Muscle of back (tissue), 11 donors: ENCODE results near the gene RBFOX2. TPM values are rescaled to one million over a fixed set of nuclear protein-coding genes. Genes with fewer than 3 reads are reported as not detected.
"Not testable (repeated sequence)": the region's sequence is repeated elsewhere in the genome, so short reads cannot be mapped to it uniquely, and the experiment has no call there.

Experiments
- DNase-seq, 3 donors: peaks; one replicate each; pipeline versions ENCODE4 v3.0.0 to v3.0.0-alpha.2; 2013
- polyA plus RNA-seq, 10 donors: library from polyadenylated mRNA; unstranded; fragments of 120-200 nt; gene quantifications; one replicate each; pipeline ENCODE4 v1.2.1, GENCODE V29; 2013; ENCODE audit not compliant: insufficient read length in 10 of 10

RBFOX2 gene
- polyA plus RNA-seq, 10 donors = 159 to 231 (median 186) TPM

- DNase-seq = peak in 1 of 3 donors; percentile 19
These were observed 20.5 kb upstream of the RBFOX2 start for GRCh38 chr22:36048911-36049677.

GRCh38 chr22:36044517-36044916, 15.9 kb upstream of the RBFOX2 start:
- not testable (repeated sequence) for DNase-seq

- no peak for DNase-seq
These were observed 13.6 kb upstream of the RBFOX2 start for GRCh38 chr22:36042240-36042639.

GRCh38 chr22:36039125-36039524, 10.5 kb upstream of the RBFOX2 start:
- DNase-seq = no peak

GRCh38 chr22:36037102-36037758, 8.6 kb upstream of the RBFOX2 start:
- no peak for DNase-seq

GRCh38 chr22:36036167-36036624, 7.6 kb upstream of the RBFOX2 start:
- DNase-seq = no peak

- DNase-seq = no peak
These were observed 4.0 kb upstream of the RBFOX2 start for GRCh38 chr22:36032611-36033010.

GRCh38 chr22:36029406-36029755, 757 bp upstream of the RBFOX2 start:
- DNase-seq = no peak

GRCh38 chr22:36027935-36028645, 534 bp downstream of the RBFOX2 start:
- DNase-seq = peak in 1 of 3 donors; percentile 75

- DNase-seq = no peak
These were observed 1.1 kb downstream of the RBFOX2 start for GRCh38 chr22:36027579-36027934.

- peak in 2 of 3 donors; percentile 49 to 72 for DNase-seq
These were observed 1.9 kb downstream of the RBFOX2 start for GRCh38 chr22:36026741-36027140.

- DNase-seq = no peak
These were observed 5.9 kb downstream of the RBFOX2 start for GRCh38 chr22:36022697-36023096.

- peak in 2 of 3 donors; percentile 40 to 52 for DNase-seq
These were observed 6.5 kb downstream of the RBFOX2 start for GRCh38 chr22:36022162-36022561.

- DNase-seq = no peak
These were observed 6.9 kb downstream of the RBFOX2 start for GRCh38 chr22:36021606-36022153.

- DNase-seq = not testable (repeated sequence)
These were observed 7.8 kb downstream of the RBFOX2 start for GRCh38 chr22:36020865-36021264.

- DNase-seq = peak in 1 of 3 donors; percentile 40
These were observed 11.0 kb downstream of the RBFOX2 start for GRCh38 chr22:36017651-36018091.

- no peak for DNase-seq
These were observed 11.9 kb downstream of the RBFOX2 start for GRCh38 chr22:36016684-36017083.

- DNase-seq = no peak
These were observed 12.7 kb downstream of the RBFOX2 start for GRCh38 chr22:36015811-36016529.

- no peak for DNase-seq
These were observed 13.3 kb downstream of the RBFOX2 start for GRCh38 chr22:36015155-36015810.

- DNase-seq = no peak
These were observed 14.0 kb downstream of the RBFOX2 start for GRCh38 chr22:36014546-36015074.

GRCh38 chr22:36012332-36012731, 16.3 kb downstream of the RBFOX2 start:
- no peak for DNase-seq
